ENCODE data around the gene IKZF1.

- TF ChIP-seq CTCF (IDR thresholded peaks at IDR 0.05) (no peak), KDM1A (IDR thresholded peaks at IDR 0.05; ENCODE audit: low read depth) (no peak), REST (IDR thresholded peaks at IDR 0.05) (no peak), RAD21 (conservative IDR thresholded peaks at IDR 0.05 in 1 of 2, IDR thresholded peaks at IDR 0.05 in 1 of 2) (no peak), SMC3 (IDR thresholded peaks at IDR 0.05) (no peak), EP300 (IDR thresholded peaks at IDR 0.05) (no peak)
These were observed 47.8 kb downstream of the IKZF1 start for GRCh38 chr7:50352282-50352681.
